NB4 (cell line): ENCODE measurements around the gene SAYSD1.

ENCODE experiments used
- CTCF ChIP-seq: IDR thresholded peaks from one replicate; pipeline ENCODE4 v1.5.1; 2012; ENCODE audit warnings: low read depth, low read length
- POLR2A ChIP-seq: IDR thresholded peaks from 2 replicates; pipeline ENCODE4 v1.6.1; 2011; ENCODE audit warnings: mild to moderate bottlenecking; ENCODE audit not compliant: insufficient read length; ENCODE audit errors: extremely low read depth

- TF ChIP-seq CTCF (no peak), POLR2A (no peak)
Measured at GRCh38 chr6:39091220-39091619, 23.8 kb downstream of the SAYSD1 start.
